Uterus (tissue), 2 donors: ENCODE results near the gene ATP1A1.
A peak's percentile ranks its signal among the peaks of the same experiment; 100 is the strongest.

Source experiments
- CTCF ChIP-seq, 4 experiments: fragments of 200-600 bp in 2 of 4; fragments of 450-650 bp in 2 of 4; sonication (generic) in 2 of 4; IDR thresholded peaks; one replicate each; pipeline ENCODE4 v1.5.1; 2016 to 2019; ENCODE audit warnings: antibody characterized with exemption in 4 of 4, mild to moderate bottlenecking in 2 of 4, moderate library complexity in 1 of 4
- POLR2A ChIP-seq, 2 donors: fragments of 450-650 bp; IDR thresholded peaks; one replicate each; pipeline ENCODE4 v1.6.1; 2016; ENCODE audit warnings: antibody characterized with exemption in 2 of 2, mild to moderate bottlenecking in 1 of 2, moderate library complexity in 1 of 2

GRCh38 chr1:116375887-116376728, 3.1 kb downstream of the ATP1A1 start:
- TF ChIP-seq CTCF (IDR thresholded peaks at IDR 0.05), result no peak
- peak; percentile 20 to 49 for TF ChIP-seq POLR2A (IDR thresholded peaks at IDR 0.05)
